Astrocyte (in vitro differentiated cells and primary cell): ENCODE results near the gene SHROOM2.

Source experiments
- CTCF ChIP-seq: IDR thresholded peaks from 2 replicates; pipeline ENCODE4 v1.5.1; 2011; ENCODE audit warnings: low read depth, mild to moderate bottlenecking, inconsistent platforms, low read length, moderate library complexity; ENCODE audit not compliant: insufficient read depth
- EZH2 ChIP-seq: IDR thresholded peaks from 2 replicates; pipeline ENCODE4 v1.6.1; 2012; ENCODE audit warnings: mild to moderate bottlenecking, low read length, inconsistent platforms; ENCODE audit not compliant: insufficient read depth

- TF ChIP-seq CTCF, result no peak
- TF ChIP-seq EZH2, result no peak
These were observed 76.3 kb downstream of the SHROOM2 start for GRCh38 chrX:9862525-9862924.
